HG03457 (cell line): ENCODE measurements around the gene BABAM1.

Experiments
- ATAC-seq: cut with Tn5 transposase; IDR thresholded peaks from one replicate; pipeline ENCODE4 v1.9.1; 2021; ENCODE audit warnings: moderate number of reproducible peaks; ENCODE audit not compliant: unreplicated experiment

BABAM1 gene

DNA sequence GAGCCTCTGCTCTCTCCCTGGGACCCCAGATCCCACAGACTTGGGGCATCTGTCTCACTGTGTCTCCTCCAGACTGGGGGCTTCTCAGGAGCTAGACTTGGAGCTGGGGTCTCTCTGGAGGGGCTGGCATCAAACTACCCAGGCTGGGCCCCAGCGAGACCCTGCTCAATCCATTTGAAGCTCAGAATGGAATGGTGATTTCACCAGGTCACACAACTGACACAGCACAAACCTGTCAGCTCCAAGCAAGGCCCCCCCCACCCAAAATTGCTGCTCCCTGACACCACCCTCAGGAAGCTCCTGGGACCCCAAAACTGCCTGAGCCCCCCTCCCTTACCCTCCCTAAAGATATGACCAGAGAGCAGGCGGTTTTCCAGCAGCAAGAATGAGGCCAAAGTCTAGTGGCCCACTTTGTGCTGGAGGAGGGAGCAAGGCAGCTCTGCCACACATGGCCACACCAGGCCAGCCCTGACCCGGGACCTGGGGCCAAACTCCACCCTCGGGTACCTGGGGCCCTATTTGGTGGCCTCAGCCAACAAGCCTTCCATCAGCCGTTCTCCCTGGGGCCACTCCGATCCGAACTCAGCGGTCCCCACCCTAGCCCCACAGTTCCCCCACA is 23.9 kb upstream of the BABAM1 start:
- ATAC-seq, result no peak

DNA sequence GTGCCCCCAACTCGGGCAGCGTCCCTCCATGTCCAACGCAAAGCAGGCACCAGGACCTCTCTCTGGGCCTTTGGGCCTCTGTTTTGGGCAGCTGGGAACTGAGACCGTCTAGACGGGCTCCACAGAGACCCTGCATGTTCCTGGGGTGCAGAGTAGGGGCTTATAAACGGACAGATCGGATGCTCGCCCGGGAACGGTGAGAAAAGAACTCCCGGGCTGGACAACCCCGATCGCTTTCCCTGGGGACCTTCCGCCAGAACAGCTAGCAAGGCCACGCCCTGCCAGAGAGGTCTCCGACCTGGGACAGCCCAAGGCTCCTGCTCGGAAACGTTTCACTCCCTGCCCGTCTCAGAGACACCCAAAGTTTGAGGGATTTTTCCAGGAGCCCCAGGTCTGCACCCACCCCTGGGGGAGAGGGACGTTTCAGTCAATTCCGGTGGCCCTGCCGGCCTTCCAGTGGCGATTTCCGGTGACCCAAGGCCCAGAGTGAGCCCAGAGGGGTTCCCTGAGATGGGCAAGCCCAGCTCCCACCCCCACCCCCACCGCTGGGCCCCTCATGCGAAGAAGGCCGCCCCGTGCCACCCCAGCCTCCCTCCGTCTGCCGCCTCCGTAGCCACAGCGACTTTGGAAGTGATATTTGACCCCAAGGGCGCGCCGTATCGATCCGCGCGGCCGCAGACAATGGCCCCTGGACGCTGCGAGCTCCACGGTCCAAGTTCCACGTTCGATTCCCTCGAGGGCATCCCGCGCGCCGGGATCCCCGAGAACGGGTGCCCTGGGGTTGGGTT is 23.2 kb upstream of the BABAM1 start:
- no peak for ATAC-seq

DNA sequence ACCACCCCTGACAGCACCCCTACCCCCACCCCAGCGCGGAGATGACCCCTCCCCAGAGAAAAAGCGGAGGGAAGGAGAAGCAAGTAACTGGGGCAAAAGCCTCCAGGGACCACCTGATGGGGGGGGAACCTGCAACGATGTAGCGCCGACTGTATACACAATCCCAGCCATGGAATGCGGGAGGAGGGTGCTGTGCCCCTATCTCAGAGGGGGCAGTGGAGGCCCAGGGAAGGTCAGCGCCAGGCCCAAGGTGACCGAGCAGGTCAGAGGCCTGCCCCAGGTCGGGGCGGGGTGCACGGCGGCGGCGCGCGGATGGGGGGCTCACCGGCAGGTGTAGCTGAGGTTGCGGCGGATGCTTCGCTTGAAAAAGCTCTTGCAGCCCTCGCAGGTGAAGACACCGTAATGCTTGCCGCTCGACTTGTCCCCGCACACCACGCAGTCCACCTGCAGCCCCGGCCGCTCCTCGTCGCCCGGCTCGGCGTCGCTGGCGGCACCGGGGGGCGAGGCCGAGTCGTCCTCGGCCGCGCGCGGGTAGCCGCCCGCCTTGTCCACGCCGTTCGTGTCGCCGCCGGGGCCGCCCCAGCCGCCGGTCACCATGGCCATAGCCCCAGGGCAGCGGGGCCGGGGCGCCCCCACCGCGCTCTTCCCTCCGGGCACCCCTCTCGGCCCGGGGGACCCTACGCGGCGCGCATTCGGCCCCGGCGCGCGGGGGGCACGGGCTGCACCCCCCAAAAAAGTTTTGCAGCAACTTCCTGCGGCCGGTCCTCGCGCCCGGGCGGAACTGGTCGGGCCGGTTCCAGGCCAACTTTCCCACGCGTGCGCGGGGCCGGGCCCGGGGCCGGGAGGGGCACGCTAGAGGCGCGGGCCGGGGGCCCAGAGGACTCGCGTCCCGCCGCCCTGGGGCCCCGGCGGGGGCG is 22.4 kb upstream of the BABAM1 start:
- ATAC-seq, result no peak

DNA sequence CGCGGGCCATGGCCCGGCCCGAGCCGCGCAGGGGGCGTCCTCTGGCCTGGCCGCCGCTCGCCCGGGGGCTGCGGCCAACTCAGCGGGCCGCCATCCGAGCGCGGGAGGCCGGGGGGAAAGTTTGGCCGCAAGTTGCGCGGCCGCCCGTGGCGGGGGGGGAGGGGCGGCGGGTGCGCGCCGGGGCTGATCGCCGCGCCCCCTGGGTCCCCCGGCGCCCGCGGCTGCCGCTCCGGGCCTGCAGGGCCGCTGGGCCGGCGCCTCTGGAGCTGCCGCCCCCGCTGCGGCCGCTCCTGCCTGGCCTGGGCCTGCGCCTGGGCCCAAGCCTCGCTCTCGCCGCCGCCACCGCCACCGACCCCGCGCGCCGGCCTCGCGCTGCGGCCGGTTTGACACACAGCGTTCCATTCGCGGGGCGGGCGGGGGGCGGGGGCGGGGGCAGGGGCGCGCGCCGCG is 21.7 kb upstream of the BABAM1 start, which contains the start of gene NR2F6:
TSS of gene NR2F6 (minus strand) at position 385 of the 450 bp plus-strand sequence. CDS start 699 bp downstream, outside the sequence.
- ATAC-seq, result no peak

DNA sequence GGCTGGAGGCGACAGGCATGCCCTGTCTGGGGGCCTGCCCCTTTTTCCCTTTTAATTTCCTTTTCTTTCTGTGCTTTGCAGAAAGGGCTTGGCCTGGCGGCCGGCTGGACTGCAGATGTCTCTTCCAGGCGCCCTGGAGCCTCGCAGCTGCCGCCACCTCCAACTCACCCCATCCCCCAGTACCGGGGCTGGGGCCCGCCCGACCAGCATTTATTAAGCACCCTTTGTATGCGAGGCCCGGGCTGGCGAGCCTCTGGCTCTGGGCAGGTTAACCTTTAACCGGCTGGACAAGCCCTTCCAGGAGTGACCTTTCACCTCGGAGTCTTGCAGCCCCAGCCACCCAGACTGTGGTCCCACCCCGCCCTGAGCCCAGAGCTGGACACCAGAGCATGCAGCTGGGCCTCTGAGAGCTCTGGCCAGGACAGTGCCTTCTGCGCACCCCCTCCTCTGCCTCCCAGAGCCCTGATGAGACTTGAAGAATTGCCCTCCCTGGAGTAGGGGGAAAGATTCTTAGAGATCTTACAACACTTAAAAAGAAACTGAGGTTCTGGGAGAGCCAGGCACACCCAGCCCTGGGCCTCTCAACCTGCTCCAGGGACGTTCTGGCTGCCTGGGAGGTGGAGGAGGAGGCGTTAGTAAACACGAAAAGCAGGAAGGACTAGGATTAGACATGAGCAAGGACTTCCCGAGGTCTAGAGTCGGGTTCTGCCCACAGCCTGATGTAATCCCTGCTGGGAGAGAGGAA is 20.4 kb upstream of the BABAM1 start:
- ATAC-seq, result no peak

DNA sequence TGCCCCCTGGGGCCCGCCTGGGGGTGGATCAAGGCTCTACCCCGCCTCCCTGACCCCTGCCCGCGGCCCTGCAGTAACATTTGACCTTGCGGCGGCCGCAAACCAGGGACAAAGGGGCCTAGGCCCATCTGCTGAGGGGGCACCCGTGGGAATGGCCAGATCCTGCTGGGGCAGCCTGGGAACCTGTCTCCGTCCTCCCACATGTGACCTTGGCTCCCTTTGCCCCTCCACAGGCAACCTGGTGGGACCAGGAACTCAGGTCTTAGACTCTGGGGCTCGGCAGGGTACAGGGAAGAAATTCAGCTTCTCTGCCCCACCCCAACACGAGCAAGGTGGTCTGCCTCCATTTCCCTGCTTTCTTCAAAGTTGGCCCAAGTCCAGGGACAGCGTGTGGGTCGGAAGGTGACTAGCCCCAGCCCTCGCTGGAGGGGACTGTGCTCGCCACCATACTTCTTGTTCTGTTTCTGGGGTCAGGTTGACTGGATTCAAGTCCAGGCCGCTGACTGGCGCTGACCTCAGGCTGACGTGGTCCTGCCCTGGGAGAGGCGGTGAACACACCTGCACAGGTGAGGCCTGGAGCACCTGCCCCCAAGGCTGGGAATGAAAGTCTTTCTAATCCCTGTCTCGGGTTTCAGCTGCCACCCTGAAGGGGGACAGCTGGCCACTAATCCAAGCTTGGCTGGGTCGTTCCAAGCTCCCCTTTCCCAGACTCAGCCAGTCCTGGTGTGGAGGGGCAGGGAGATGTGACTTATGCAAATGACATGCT is 19.0 kb upstream of the BABAM1 start:
- ATAC-seq, result no peak

DNA sequence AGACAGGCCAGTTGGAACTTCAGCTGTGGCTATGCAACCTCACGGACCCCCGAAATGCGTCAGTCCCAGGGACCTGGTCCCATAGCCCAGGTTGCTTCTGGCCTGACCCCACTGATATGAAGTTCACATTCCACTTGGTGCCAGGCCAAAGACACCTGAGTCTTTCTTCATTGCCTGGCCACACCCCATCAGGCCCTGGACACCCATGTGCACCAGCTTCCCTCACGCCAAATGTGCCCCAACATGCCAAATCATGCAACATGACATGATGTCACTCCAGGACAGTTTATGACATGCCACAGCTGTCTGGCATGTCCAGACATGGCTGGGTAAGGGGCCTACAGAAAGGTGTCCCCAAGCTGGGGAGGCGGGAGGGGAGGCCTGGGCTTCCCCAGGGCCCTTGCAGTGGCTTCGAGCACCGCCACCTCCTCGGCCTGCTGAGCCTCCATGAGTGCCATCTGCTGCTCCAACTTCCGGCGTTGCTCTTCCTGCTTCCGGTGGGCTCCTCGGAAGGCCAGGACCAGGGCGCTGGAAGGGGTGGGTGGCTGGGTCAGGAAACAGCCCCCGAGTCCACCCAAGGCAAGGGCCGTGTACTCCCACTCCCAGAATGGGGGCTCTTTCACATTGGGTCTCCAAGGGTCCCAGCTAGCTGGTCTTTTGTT is 17.2 kb upstream of the BABAM1 start:
- no peak for ATAC-seq

DNA sequence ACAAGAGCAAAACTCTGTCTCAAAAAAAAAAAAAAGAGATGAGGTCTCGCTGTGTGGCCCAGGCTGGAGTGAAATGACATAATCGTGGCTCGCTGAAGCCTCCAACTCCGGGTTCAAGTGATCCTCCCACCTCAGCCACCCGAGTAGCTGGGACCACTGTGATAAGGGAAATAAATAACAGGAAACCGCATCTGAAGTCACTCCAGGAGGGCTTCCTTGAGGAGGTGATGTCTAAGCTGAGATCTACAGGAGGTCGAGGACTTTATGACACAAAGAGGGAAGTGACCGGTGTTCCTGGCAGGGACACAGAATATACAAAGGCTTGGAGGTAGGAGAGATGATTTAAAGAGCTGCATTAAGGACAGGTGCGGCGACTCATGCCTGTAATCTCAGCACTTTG is 12.6 kb upstream of the BABAM1 start:
- ATAC-seq, result no peak

DNA sequence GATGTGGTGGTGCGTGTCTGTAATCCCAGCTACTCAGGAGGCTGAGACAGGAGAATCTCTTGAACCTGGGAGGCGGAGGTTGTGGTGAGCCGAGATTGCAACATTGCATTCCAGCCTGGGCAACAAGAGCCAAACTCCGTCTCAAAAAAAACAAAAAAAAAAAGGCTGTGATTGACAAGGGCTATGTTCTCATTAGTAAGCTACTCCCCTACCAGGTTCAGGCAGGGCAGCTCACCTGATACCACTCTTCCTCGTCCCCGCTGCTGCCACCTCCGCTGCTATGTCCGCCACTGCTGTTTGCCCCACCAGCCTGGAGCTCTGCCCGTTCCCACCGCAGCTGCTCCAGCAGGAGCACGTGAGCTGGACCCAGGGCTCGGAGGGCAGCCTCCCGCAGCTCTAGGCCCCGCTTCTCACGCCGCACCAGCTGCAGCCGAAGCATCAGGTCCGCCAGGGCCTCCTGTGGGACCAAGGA is 12.1 kb upstream of the BABAM1 start:
- ATAC-seq, result no peak

DNA sequence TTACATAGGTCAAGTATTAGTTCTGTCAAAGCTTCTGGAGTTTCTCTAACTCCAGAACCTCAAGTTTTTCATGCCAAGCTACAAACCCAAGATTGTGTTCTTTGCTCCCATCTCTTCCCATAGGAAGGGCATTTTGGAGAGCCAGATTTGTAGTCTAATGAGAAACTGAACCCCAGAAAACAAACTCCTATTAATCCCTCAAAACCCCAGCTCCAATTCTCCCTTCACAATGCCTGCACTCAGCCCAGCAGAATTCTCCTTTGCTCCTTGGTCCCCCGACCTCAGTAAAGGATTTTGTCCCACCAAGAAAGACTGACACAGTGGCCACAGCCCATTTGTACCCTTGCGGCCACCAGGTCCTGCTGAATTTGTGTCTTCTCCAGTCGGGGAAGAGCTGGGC is 11.1 kb upstream of the BABAM1 start:
- no peak for ATAC-seq

DNA sequence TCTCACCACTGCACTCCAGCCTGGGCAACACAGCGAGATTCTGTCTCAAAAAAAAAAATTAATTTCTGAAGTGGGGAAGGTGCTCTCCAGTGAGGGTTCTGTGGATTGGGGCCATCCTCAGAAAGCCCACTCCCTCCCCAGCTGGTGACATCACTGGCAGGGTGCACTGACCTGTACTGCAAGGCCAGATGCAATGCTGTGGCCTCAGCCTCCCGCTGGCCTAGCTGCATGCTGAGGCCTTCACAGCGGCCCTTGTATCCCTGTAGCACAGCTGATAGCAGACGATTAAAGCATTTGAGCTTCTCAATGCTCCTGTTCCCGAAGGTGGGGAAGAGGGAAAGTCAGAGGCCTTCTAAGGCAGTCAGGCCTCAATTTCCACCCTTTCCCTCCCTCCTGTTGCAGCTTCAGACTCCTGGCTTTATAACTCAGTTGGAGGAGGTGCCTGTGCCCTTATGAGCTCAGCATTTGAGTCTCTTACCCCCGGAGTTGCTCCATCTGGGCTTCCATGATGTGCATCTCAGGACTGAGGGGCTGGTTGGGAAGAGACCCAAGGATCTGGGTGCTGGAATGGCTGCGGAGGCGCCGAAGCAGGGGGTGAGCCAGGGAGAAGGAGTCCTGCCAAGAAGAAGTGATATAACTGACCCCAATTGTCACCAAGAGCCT is 8.0 kb upstream of the BABAM1 start:
- no peak for ATAC-seq

DNA sequence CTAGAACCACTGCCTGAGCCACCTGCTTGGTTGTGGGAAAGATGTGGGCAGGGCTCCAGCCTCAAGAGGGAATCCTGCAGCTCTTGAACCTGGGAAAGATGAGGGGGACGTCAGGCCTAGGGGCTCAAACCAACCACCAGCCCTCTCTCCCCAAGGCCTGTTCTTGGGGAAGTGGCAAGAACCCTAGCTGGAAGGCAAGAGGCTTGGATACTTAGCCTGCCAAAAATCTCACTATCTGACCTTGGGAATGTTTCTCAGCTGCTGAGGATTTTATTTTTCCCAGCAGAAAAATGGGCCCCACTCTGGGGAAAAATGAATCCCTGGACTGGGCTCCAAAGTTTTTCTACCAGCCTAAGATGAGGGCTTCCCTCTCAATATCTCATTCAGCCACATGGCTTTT is 7.3 kb upstream of the BABAM1 start:
- no peak for ATAC-seq

DNA sequence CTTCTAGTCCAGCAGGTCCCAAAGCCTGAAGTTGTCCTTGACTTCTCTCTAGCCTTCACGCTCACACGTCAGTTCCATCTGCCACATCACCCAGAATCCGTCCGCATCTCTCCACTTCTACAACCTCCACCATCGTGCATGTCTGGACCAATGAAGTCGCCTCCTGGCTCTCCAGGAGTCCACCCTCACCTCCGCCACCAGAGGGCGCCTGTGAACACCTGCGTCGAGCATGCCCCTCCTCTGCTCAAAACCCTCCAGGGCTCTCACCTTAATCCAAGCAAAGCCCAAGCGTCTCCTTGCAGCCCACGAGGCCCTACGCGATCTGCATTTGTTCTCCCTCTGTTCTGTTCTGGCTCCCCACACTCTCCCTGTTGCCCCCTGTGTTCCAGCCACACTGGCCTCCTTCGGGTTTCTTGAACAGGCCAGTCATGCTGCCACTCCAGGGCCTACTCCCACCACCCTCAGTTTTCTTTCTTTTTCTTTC is 6.4 kb upstream of the BABAM1 start:
- peak; percentile 58 for ATAC-seq

DNA sequence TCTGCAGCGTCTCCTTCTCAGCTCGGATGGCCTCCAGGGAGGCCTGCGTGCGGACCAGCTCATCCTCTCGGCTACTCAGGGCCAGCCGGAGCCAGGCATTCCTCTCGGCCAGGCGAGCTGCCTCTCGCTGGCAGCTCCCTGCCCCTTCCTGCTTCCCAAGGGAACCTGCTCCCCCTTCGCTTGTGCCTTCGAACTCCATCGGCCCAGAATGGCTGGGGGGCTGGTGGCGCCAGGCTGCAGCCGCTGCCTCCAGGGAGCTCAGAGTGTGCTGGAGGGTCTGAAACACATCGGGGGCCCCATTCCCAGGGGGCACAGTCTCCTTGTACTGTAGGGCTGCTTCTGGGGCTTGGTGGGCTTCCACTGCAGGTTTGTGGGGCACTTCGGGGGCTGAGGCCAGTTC is 4.7 kb upstream of the BABAM1 start:
- ATAC-seq, result no peak

DNA sequence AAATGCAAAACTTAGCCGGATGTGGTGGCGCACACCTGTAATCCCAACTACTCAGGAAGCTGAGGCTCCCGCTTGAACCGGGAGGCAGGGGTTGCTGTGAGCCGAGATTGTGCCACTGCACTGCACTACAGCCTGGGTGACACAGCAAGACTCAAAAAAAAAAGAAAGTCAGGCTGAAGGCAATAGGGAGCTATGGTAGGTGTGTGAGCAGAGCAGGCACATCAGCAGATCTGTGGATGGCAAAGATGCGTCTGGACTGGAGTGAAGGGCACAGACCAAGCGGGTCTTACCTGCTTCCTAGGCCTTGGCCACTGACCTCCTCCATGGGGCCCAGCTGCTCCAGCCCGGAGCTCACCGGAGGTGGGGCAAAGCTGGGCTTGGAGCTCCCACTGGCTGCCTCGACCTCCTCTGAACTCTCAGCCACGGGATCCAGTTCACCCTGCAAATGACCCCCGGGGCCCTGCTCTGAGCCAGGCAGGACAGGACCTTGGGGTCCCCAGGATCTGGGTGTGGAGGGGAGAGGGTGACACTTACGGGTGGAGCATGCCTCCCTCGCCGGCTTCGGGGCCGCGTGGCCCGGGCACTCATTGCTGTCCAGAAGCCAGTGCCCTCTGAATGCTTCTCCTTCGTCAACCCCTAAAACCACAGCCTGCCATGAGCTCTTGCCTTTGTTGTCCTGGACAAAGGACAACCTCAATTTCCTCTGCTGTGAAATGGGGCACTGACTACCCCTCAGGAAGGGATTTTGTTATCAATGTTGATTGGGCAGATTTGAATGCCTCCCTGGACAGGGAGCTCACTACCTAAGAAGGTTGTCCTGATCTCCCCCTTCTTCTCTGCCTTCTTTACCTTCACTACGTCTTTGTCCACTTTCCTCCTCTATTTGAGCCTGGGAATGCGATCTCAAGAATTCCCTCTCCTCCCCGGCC is 3.3 kb upstream of the BABAM1 start:
- no peak for ATAC-seq

DNA sequence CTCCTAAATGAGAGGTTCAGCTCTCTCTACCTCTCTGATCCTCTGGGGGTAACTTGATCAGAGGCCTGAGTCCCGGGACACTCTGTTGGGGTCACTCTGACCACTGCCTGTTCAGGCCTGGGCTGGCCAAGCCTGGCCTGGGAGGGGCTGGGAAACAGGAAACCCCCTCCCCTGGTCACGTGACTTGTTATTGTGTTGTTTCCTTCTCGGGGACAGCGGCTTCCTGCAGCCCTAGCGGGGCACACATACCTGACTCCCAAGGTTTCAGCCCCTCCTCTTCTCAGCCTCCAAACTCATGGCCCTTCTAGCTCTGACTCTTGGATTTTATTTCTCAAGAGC is 2.6 kb upstream of the BABAM1 start, which contains the start of gene USHBP1:
TSS of gene USHBP1 (minus strand) at position 105 of the 339 bp plus-strand sequence. CDS start 446 bp downstream, outside the sequence.
- no peak for ATAC-seq

DNA sequence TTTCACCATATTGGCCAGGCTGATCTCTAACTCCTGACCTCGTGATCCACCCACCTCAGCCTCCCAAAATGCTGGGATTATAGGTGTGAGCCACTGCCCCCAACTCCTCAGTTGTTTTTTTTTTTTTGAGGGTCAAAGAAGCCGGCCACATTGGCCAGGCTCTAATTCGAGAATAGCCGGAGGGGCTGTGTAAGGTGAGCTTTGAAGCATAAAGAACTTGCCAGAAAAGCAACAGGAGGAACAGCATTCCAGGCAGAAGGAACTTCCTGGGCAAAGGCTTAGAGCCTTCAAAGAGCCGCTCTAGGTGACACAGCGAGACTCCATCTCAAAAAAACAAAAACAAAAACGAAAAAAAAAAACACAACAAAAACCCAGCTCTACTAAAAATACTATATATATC is 1.2 kb upstream of the BABAM1 start:
- ATAC-seq, result no peak

DNA sequence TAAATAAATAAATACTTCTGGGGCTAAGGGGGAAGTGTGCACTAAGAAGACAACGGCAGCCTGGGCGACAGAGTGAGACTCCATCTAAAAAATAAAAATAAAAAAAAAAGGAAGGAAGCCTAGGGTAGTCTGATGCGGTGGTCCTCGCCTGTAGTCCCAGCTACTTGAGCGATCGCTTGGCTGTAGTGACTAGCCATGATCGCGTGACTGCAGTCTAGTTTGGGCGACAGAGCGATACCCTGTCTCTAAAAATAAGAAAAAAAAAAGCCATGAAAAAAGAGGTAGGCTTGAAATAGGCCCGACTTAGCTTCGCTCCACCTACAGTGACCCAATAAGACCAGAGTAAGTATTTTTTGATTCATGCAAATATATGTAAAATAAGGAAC is 661 bp upstream of the BABAM1 start:
- no peak for ATAC-seq
